Activated naive CD4-positive, alpha-beta T cell treated with anti-CD3 and anti-CD28 coated beads, Interleukin-2, amount 10 ng/mL, durations not matched to agents 7 days and 5 days (primary cell): ENCODE data around the gene ENPP3.
"Not testable (repeated sequence)": the region's sequence is repeated elsewhere in the genome, so short reads cannot be mapped to it uniquely, and the experiment has no call there.

Experiments
- CTCF ChIA-PET: fragments of 350-600 bp; sonication (Branson Sonifier 250); formaldehyde crosslinking; loops from one replicate; lab custom pipeline; 2021; ENCODE audit warnings: antibody characterized with exemption; lab: Charles Lee
- DNase-seq: peaks from one replicate; pipeline ENCODE4 v3.0.0-alpha.2; 2020
- H3K27ac Mint-ChIP-seq: one replicate; pipeline ENCODE4 v1.8.0; 2021; ENCODE audit warnings: mild to moderate bottlenecking, moderate library complexity, mixed read lengths
- H3K27me3 Mint-ChIP-seq: one replicate; pipeline ENCODE4 v1.8.0; 2021; ENCODE audit warnings: mild to moderate bottlenecking, mixed read lengths
- H3K36me3 Mint-ChIP-seq: one replicate; pipeline ENCODE4 v1.8.0; 2021; ENCODE audit warnings: mixed read lengths
- H3K4me1 Mint-ChIP-seq: one replicate; pipeline ENCODE4 v1.8.0; 2021; ENCODE audit warnings: mixed read lengths
- H3K4me3 Mint-ChIP-seq: one replicate; pipeline ENCODE4 v1.8.0; 2021; ENCODE audit warnings: mild to moderate bottlenecking, moderate library complexity, mixed read lengths
- H3K9me3 Mint-ChIP-seq: one replicate; pipeline ENCODE4 v1.8.0; 2021; ENCODE audit warnings: mixed read lengths

ENPP3 gene

GRCh38 chr6:131745476-131745875 is 108.4 kb downstream of the ENPP3 start:
- Mint-ChIP-seq H3K9me3 (no peaks in the 10 kb centered on the region), H3K36me3 (no peaks in the 10 kb centered on the region), H3K4me1 (no peaks in the 10 kb centered on the region), H3K4me3 (no peak overlapping the region), H3K27ac (no peak overlapping the region), H3K27me3 (no peaks in the 10 kb centered on the region)
- no peak for DNase-seq
- CTCF ChIA-PET: interaction anchor here (0.9 kb wide), 1 partner anchor 117 kb away, joined by 3 read pairs; the partner anchor contains the start of gene MED23

GRCh38 chr6:131747821-131748353 is 110.8 kb downstream of the ENPP3 start:
- Mint-ChIP-seq H3K9me3 (no peaks in the 10 kb centered on the region), H3K4me1 (no peaks in the 10 kb centered on the region), H3K4me3 (no peak overlapping the region), H3K27ac (no peak overlapping the region), H3K27me3 (no peaks in the 10 kb centered on the region), H3K36me3 (no peaks in the 10 kb centered on the region)
- no peak for DNase-seq
- CTCF ChIA-PET: no interaction called here

DNA sequence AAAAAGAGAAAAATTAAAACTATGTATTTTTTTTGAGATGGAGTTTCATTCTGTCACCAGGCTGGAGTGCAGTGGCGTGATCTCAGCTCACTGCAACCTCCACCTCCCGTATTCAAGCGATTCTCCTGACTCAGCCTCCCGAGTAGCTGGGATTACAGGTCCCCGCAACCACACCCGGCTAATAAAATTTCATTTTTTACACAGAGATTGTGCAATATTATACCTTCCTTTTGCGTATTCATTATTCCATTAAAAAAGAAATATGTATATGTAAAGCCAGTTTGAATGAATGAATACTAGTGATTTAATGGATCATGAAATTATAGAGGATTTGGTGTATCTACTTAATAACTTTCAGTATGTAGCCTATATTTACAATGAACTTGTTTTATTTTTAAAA is 111.9 kb downstream of the ENPP3 start:
- no peaks in the 10 kb centered on the region for H3K27me3 Mint-ChIP-seq
- H3K36me3 Mint-ChIP-seq: no peaks in the 10 kb centered on the region
- no peaks in the 10 kb centered on the region for H3K4me1 Mint-ChIP-seq
- no peak overlapping the region for H3K4me3 Mint-ChIP-seq
- CTCF ChIA-PET: no interaction called here
- no peaks in the 10 kb centered on the region for H3K9me3 Mint-ChIP-seq
- H3K27ac Mint-ChIP-seq: no peak overlapping the region
- DNase-seq: no peak

GRCh38 chr6:131751012-131751715 is 114.1 kb downstream of the ENPP3 start:
- H3K27me3 Mint-ChIP-seq, H3K9me3 Mint-ChIP-seq, H3K4me3 Mint-ChIP-seq, H3K4me1 Mint-ChIP-seq, H3K27ac Mint-ChIP-seq, DNase-seq, CTCF ChIA-PET, H3K36me3 Mint-ChIP-seq: not testable (repeated sequence)

DNA sequence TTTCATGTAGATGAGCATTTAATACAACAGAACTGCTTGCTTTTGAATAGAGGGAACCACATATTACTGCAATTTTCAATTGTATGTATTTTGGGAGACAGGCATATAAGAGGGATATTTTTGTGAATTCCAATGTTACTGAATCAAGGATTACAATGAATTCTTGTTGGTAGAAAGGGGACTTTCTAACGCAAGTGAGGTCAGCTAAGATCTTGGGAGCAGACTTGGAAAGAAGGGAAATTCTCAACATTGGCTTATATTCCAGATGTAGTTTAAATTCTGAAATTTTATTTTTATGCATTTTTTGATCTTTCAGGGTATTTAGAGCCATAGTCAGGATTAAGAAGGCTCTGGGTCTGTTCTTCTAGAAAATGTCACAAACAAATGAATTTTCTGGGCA is 117.0 kb downstream of the ENPP3 start:
- no peak overlapping the region for H3K4me3 Mint-ChIP-seq
- no peaks in the 10 kb centered on the region for H3K9me3 Mint-ChIP-seq
- H3K27me3 Mint-ChIP-seq: peaks cover 4% of the 10 kb centered on the region
- H3K27ac Mint-ChIP-seq: no peak overlapping the region
- no peaks in the 10 kb centered on the region for H3K4me1 Mint-ChIP-seq
- no peaks in the 10 kb centered on the region for H3K36me3 Mint-ChIP-seq
- no peak for DNase-seq
- CTCF ChIA-PET: no interaction called here

DNA sequence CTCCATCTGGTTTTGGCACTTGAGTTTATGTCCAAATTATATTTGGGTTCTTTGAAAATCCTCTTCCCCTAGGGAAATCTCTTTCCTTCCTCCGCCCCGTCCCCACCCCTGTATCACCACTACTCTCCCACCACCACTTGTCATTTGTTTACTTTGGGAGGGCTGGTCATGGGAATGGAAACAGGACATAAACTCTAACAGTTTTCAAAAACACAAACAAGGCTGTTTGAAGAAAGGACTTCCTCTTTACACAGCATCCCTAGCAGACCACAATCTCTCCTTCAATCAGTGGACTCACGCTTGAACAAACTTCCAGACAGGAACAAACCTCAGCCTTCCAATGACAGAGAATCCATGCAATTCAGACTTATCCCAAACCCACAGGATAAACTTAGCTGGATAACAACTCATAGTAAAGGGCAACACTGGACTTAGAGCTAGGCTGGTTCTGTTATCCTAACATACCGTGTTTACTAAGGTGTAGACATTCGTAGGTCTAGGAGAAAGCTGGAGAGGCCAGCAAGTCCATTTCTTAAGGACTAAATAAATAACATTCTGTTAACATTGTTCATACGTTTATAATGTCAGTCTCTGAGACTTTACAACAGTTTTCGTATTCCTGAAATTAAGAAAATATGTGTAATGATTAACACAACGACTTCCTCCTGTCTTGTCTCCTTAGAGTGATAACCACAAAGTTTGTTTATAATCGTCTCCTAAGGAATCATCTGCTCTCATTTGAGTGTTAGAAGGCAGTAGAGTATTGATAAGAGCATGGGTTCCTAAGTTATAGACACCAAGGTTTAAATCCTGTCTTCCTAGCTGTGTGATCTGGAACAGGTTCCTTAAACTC is 117.8 kb downstream of the ENPP3 start:
- H3K36me3 Mint-ChIP-seq: no peaks in the 10 kb centered on the region
- H3K27ac Mint-ChIP-seq: no peak overlapping the region
- H3K9me3 Mint-ChIP-seq: no peaks in the 10 kb centered on the region
- peaks cover 4% of the 10 kb centered on the region for H3K27me3 Mint-ChIP-seq
- H3K4me1 Mint-ChIP-seq: no peaks in the 10 kb centered on the region
- no peak overlapping the region for H3K4me3 Mint-ChIP-seq
- CTCF ChIA-PET: no interaction called here
- no peak for DNase-seq

- Mint-ChIP-seq H3K4me3 (no peak overlapping the region), H3K9me3 (no peaks in the 10 kb centered on the region), H3K27me3 (peaks cover 4% of the 10 kb centered on the region), H3K36me3 (no peaks in the 10 kb centered on the region), H3K4me1 (no peaks in the 10 kb centered on the region), H3K27ac (no peak overlapping the region)
- DNase-seq: no peak
- CTCF ChIA-PET: no interaction called here
Measured at GRCh38 chr6:131755597-131755996, 118.5 kb downstream of the ENPP3 start.

- H3K36me3 Mint-ChIP-seq: no peaks in the 10 kb centered on the region
- no peak overlapping the region for H3K27ac Mint-ChIP-seq
- CTCF ChIA-PET: no interaction called here
- H3K4me3 Mint-ChIP-seq: no peak overlapping the region
- H3K9me3 Mint-ChIP-seq: no peaks in the 10 kb centered on the region
- no peaks in the 10 kb centered on the region for H3K4me1 Mint-ChIP-seq
- DNase-seq: no peak
- peaks cover 4% of the 10 kb centered on the region for H3K27me3 Mint-ChIP-seq
Measured at GRCh38 chr6:131756039-131756438, 118.9 kb downstream of the ENPP3 start.

DNA sequence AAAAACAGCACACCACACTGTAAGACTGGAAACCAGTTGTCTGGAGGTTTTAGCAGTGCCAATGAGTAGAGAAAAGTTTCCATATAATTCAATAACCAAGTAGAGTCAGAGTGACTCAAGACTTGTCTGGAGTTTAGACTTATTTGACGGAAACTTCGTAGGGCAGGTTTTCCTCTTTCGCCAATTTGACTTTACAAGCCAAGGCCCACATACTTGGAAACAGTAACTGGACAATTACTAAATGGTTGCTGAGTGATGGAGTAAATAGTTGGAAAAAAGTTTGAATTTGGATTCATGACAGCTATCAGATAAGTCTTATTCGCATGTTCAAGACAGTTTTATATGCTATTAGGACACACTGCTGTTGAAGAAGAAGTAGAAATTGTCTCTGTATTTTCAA is 121.8 kb downstream of the ENPP3 start:
- H3K36me3 Mint-ChIP-seq: no peaks in the 10 kb centered on the region
- peaks cover 4% of the 10 kb centered on the region for H3K27me3 Mint-ChIP-seq
- no peak overlapping the region for H3K4me3 Mint-ChIP-seq
- H3K4me1 Mint-ChIP-seq: no peaks in the 10 kb centered on the region
- no peaks in the 10 kb centered on the region for H3K9me3 Mint-ChIP-seq
- CTCF ChIA-PET: no interaction called here
- no peak for DNase-seq
- no peak overlapping the region for H3K27ac Mint-ChIP-seq

DNA sequence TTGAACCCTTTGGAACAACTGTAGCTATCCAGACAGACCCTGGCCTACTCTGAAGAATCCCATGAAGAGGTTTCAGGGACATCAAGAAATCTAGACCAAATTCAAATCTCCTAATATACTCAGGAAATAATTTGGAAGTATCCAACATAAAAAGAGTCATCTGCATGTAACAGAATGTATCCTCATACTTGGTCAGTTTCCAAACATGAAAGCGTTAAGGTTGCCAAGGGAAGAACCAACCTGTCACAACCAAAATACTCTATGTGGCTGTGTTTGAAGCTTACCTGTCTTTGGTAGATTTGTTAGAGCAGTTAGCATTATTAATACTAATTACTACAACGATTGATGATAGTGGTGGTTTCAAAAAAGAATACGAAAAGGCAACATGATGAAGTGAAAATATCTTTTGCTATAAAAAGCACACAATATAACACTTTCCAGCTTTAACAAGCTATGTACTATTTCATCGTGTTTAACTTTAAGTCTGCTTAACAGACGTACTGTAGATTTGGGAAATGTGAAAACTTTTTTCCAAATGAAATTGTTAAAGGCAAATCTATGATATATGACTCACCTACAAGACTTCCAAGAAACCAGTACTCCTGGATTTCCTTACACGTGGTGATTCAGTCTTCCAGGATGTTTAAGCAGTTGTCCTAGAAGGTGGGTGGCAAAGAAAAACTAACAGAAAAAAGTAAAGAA is 124.1 kb downstream of the ENPP3 start:
- no peak overlapping the region for H3K4me3 Mint-ChIP-seq
- CTCF ChIA-PET: no interaction called here
- H3K27me3 Mint-ChIP-seq: peaks cover 4% of the 10 kb centered on the region

DNA sequence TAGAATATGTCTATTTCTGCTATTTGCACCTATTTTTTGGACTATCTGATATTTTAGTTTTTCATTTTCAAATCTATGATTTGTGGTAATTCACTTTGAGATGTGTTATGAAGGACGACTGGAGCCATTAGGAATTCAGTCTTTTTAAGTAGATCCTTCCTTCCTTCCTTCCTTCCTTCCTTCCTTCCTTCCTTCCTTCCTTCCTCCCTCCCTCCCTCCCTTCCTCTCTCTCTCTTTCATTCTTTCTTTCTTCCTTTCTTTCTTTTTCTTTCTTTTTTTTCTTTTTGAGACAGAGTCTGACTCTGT is 124.6 kb downstream of the ENPP3 start:
- Mint-ChIP-seq H3K36me3 (no peaks in the 10 kb centered on the region), H3K27ac (no peak overlapping the region), H3K27me3 (peaks cover 3% of the 10 kb centered on the region), H3K9me3 (no peaks in the 10 kb centered on the region), H3K4me3 (no peak overlapping the region), H3K4me1 (no peaks in the 10 kb centered on the region)
- CTCF ChIA-PET: no interaction called here
- DNase-seq: no peak

More for the DNA sequence above, 124.1 kb downstream of the ENPP3 start:
- no peaks in the 10 kb centered on the region for H3K4me1 Mint-ChIP-seq
- H3K9me3 Mint-ChIP-seq: no peaks in the 10 kb centered on the region
- no peak overlapping the region for H3K27ac Mint-ChIP-seq
- DNase-seq: no peak
- H3K36me3 Mint-ChIP-seq: no peaks in the 10 kb centered on the region

DNA sequence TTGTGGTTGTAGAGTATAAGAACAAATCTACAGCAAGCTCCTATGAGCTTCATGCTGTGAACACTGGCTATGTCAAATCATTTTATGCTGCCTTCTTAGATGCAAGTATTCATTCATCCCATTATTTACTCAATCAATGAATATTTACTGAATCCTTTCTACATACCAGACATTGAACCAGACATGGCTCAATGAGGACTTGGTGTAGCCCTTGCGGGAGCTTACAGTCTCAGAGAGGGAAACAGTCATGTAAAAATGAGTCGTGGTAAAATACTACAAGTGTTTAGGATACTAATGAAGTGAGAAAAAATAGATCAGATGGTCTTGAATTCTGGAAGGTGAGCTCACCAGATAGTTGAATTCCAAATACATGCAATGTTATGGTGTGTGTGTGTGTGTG is 125.9 kb downstream of the ENPP3 start:
- DNase-seq: no peak
- no peak overlapping the region for H3K27ac Mint-ChIP-seq
- H3K36me3 Mint-ChIP-seq: no peaks in the 10 kb centered on the region
- no peaks in the 10 kb centered on the region for H3K27me3 Mint-ChIP-seq
- H3K4me1 Mint-ChIP-seq: no peaks in the 10 kb centered on the region
- CTCF ChIA-PET: no interaction called here
- H3K9me3 Mint-ChIP-seq: no peaks in the 10 kb centered on the region
- no peak overlapping the region for H3K4me3 Mint-ChIP-seq

DNA sequence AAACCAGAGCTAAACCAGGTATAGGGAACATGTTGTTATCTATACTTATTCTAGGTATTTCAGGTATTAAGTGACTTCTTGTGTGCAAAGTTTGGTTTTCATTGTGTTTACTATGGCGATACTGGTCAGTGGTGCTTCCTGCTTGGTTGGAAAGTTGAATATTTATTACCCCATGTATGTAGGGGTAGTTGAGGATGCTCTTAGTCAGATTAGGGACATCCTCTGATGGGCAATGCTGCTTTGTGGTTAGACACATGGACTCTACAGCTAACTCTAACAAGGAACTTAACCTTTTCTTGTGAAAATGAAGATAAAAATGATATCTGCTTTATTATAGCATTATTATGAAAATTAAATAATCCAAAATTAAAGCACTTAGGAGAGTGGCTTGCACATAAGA is 126.6 kb downstream of the ENPP3 start:
- DNase-seq: no peak
- peaks cover 4% of the 10 kb centered on the region for H3K27me3 Mint-ChIP-seq
- no peak overlapping the region for H3K27ac Mint-ChIP-seq
- no peak overlapping the region for H3K4me3 Mint-ChIP-seq
- CTCF ChIA-PET: no interaction called here
- H3K9me3 Mint-ChIP-seq: no peaks in the 10 kb centered on the region
- no peaks in the 10 kb centered on the region for H3K4me1 Mint-ChIP-seq
- no peaks in the 10 kb centered on the region for H3K36me3 Mint-ChIP-seq

GRCh38 chr6:131764350-131764749 is 127.2 kb downstream of the ENPP3 start:
- CTCF ChIA-PET: no interaction called here
- Mint-ChIP-seq H3K27me3 (peaks cover 4% of the 10 kb centered on the region), H3K36me3 (no peaks in the 10 kb centered on the region), H3K27ac (no peak overlapping the region), H3K4me1 (no peaks in the 10 kb centered on the region), H3K4me3 (no peak overlapping the region), H3K9me3 (no peaks in the 10 kb centered on the region)
- DNase-seq: no peak
